K562 (cell line): ENCODE measurements around the gene GNAQ. TPM values are rescaled to one million over a fixed set of nuclear protein-coding genes. Genes with fewer than 3 reads are reported as not detected.

Experiments
- ATAC-seq: fragments of 200-7000 bp; cut with Tn5 transposase; 3 replicates; pipeline ENCODE4 v1.9.1; 2020; ENCODE audit warnings: moderate library complexity
- BruUV-seq: library from RNA; stranded (reverse); fragments of 400-500 nt; replicated peaks from 2 replicates; lab custom pipeline; 2021; lab: Mats Ljungman, UMichigan
- CTCF ChIA-PET: fragments of 300-600 bp; formaldehyde crosslinking; extraction: SDS; loops from one replicate; lab custom pipeline; 2021; ENCODE audit warnings: low intra/inter-chr PET ratio; lab: Yijun Ruan, JAX
- POLR2A ChIA-PET: fragments of 300-600, 350-650 bp; sonication (Branson Sonifier 250); formaldehyde crosslinking; extraction: SDS; loops from one replicate; lab custom pipeline; 2021; ENCODE audit warnings: antibody characterized with exemption, inconsistent platforms; lab: Yijun Ruan, JAX
- DNase-seq, 4 experiments: peaks; one replicate each; pipeline versions ENCODE4 v3.0.0 to v3.0.0-alpha.2; 2011 to 2018; ENCODE audit warnings: low spot score in 3 of 4, mixed read lengths in 3 of 4; ENCODE audit errors: extremely low read depth in 1 of 4
- FAIRE-seq: peaks from 2 replicates; lab custom pipeline; 2011; peaks lifted over from hg19 to GRCh38; lab: Jason Lieb, UNC
- H2AFZ ChIP-seq: 2 replicates; pipeline ENCODE4 v1.6.0; 2011; ENCODE audit warnings: low read depth, low read length, control low read depth, inconsistent platforms
- H3K27ac ChIP-seq: fragments of 200-600 bp; 3 replicates; pipeline ENCODE4 v1.8.0; 2011; ENCODE audit warnings: low read depth, mild to moderate bottlenecking, control low read depth, inconsistent platforms, low read length, moderate library complexity, mixed read lengths; ENCODE audit errors: extremely low read depth
- H3K27me3 ChIP-seq, 2 experiments: fragments of 300-600 bp in 1 of 2; 2 replicates in 1 of 2; 3 replicates in 1 of 2; pipeline versions ENCODE4 v1.6.0 to v1.8.0; 2011; ENCODE audit warnings: inconsistent platforms in 2 of 2, low read length in 2 of 2, mild to moderate bottlenecking in 1 of 2, mixed read lengths in 1 of 2, moderate library complexity in 1 of 2; ENCODE audit not compliant: control insufficient read depth in 2 of 2, insufficient read depth in 2 of 2
- H3K36me3 ChIP-seq: fragments of 300-600 bp; 3 replicates; pipeline ENCODE4 v1.8.0; 2011; ENCODE audit warnings: mild to moderate bottlenecking, low read length, inconsistent platforms; ENCODE audit not compliant: control insufficient read depth, insufficient read depth
- H3K4me1 ChIP-seq, 2 experiments: fragments of 200-600 bp in 1 of 2; replicated peaks in 1 of 2; 2 replicates in 1 of 2; 3 replicates in 1 of 2; pipeline versions ENCODE4 v1.5.1 to v1.8.0; 2011; ENCODE audit warnings: inconsistent platforms in 2 of 2, low read length in 2 of 2, mild to moderate bottlenecking in 1 of 2, mixed read lengths in 1 of 2, moderate library complexity in 1 of 2; ENCODE audit not compliant: control insufficient read depth in 2 of 2, insufficient read depth in 2 of 2
- H3K4me2 ChIP-seq: 2 replicates; pipeline ENCODE4 v1.6.1; 2011; ENCODE audit warnings: low read length, control low read depth, inconsistent platforms, mixed read lengths; ENCODE audit not compliant: insufficient read depth
- H3K4me3 ChIP-seq: fragments of 200-600 bp; sonication (generic), shearing (Covaris generic); 2 replicates; pipeline ENCODE4 v1.5.1; 2016; ENCODE audit warnings: control low read depth, inconsistent platforms
- H3K79me2 ChIP-seq: fragments of 200-600 bp; 3 replicates; pipeline ENCODE4 v1.8.0; 2011; ENCODE audit warnings: low read length, inconsistent platforms; ENCODE audit not compliant: control insufficient read depth, insufficient read depth
- H3K9ac ChIP-seq, 2 experiments: 2 replicates each; pipeline versions ENCODE4 v1.6.0 to v1.6.1; 2011; ENCODE audit warnings: low read depth in 2 of 2, low read length in 2 of 2, control low read depth in 1 of 2, inconsistent platforms in 1 of 2, mild to moderate bottlenecking in 1 of 2, mixed read lengths in 1 of 2; ENCODE audit not compliant: insufficient read depth in 1 of 2
- H3K9me1 ChIP-seq: one replicate; pipeline ENCODE4 v1.6.0; 2011; ENCODE audit warnings: inconsistent platforms, mild to moderate bottlenecking, low read length, moderate library complexity; ENCODE audit not compliant: control insufficient read depth, insufficient read depth
- H3K9me3 ChIP-seq: replicated peaks from 2 replicates; pipeline ENCODE4 v1.5.1; 2011; ENCODE audit warnings: low read depth, low read length, inconsistent platforms; ENCODE audit not compliant: control insufficient read depth, insufficient read depth
- H4K20me1 ChIP-seq: replicated peaks from 2 replicates; pipeline ENCODE4 v1.6.1; 2011; ENCODE audit warnings: low read length, inconsistent platforms, mixed read lengths; ENCODE audit not compliant: control insufficient read depth, insufficient read depth
- CBX8 ChIP-seq: fragments of 200-600 bp; sonication (generic); IDR thresholded peaks from 2 replicates; pipeline ENCODE4 v1.6.1; 2012; ENCODE audit warnings: borderline replicate concordance, mixed run types, low read depth, mild to moderate bottlenecking, moderate library complexity, mixed read lengths, low read length, control low read depth, inconsistent platforms; ENCODE audit not compliant: poor library complexity, severe bottlenecking; ENCODE audit errors: extremely low read depth
- DPF2 ChIP-seq: fragments of 450-650 bp; IDR thresholded peaks from 2 replicates; pipeline ENCODE4 v1.6.1; 2016
- SPI1 ChIP-seq: IDR thresholded peaks from 2 replicates; pipeline ENCODE4 v1.6.1; 2011; ENCODE audit warnings: low read depth, low read length, control low read depth, borderline replicate concordance
- ZKSCAN8 ChIP-seq: fragments of 200-800 bp; sonication (Bioruptor generic); IDR thresholded peaks from 2 replicates; pipeline ENCODE4 v1.6.1; 2016; ENCODE audit warnings: missing genetic modification characterization, missing compliant biosample characterization
- WGBS: fragments of 100-300 bp; shearing (Covaris generic); methylation state at CpG from one replicate; pipeline ENCODE4 v1.1.6; 2016; ENCODE audit warnings: low coverage, mixed read lengths; ENCODE audit not compliant: insufficient coverage; ENCODE audit errors: missing lambda C conversion rate; 5-methylcytosine and 5-hydroxymethylcytosine counted together
- in situ Hi-C: fragments of 300-500 bp; cut with MboI; formaldehyde crosslinking; loops from 4 replicates; pipeline ENCODE4 v1.15.0; 2018; ENCODE audit warnings: inconsistent platforms, mixed read lengths
- intact Hi-C: fragments of 100-400 bp; cut with micrococcal nuclease; formaldehyde crosslinking; loops from 2 replicates; pipeline ENCODE4 v1.14.2; 2022
- polyA plus RNA-seq, 8 experiments: library from polyadenylated mRNA; depleted of rRNA in 4 of 8; stranded (reverse) in 5 of 8; unstranded in 3 of 8; fragments of >200 nt; fragmentation: Nextera tagmentation in 2 of 8; fragmentation: Illumina TruSeq in 1 of 8; extraction: Ambion mirVana in 2 of 8; extraction: Trizol in 1 of 8; gene quantifications; 2 replicates each; pipeline versions ENCODE4 v1.2.1 to v1.2.3, GENCODE V29; 2011 to 2014; ENCODE audit warnings: inconsistent platforms in 1 of 8, missing spikeins in 1 of 8
- total RNA-seq, 7 experiments: library from RNA; depleted of rRNA in 6 of 7; stranded (reverse); fragments of >200 nt in 6 of 7; fragmentation: Illumina TruSeq in 2 of 7; extraction: Trizol in 2 of 7; gene quantifications; 2 replicates each; pipeline versions ENCODE4 v1.2.1 to v1.2.3, GENCODE V29; 2011 to 2021; ENCODE audit warnings: low replicate concordance in 1 of 7

Gene GNAQ
- total and polyA plus RNA-seq, 9 of the 15 experiments (the other 6 are each of a cell fraction or from before 2014, with no cell fraction given), result 4.8 to 27.9 (median 17.5) TPM

DNA sequence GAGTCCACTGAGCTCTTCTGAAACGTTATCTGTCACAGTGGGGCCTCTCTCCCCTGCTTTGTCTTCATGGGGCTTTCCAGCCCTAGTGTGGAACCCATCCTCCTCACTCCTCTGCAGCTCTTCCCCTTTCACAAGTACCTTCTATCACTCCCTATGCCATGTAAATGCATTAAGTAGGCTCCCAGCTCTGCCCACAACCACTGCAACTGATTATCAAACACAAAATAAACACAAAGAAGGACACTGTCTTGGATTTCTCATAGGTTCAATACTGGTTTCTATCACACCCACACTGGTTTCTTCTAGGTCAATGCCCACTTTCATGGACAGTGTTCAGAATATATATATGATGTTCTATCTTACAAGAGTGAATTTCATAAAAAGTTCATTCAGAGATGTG is 139.4 kb downstream of the GNAQ start:
- Histone ChIP-seq H3K36me3 (peaks cover 10% of the 10 kb centered on the region), H3K9ac (no peak overlapping the region; a peak in 2 of 4 replicates), H3K4me2 (0 out of 2 replicates have a peak overlapping the region, but pooled peaks have one; percentile 40), H3K4me3 (no peak overlapping the region), H3K79me2 (peaks cover 58% of the 10 kb centered on the region), H3K27me3 (no peaks in the 10 kb centered on the region), H3K9me1 (no peaks in the 10 kb centered on the region), H3K4me1 (peaks cover 3 to 32% of the 10 kb centered on the region in 2 experiments; a peak in 4 of 5 replicates), H4K20me1 (no peaks in the 10 kb centered on the region), H3K9me3 (no peaks in the 10 kb centered on the region), H2AFZ (no peak overlapping the region), H3K27ac (peak overlapping the region; percentile 82)
- ChIA-PET CTCF (no interaction called here), POLR2A (interaction anchor here (0.5 to 0.6 kb wide), 2 partner anchors 126 to 223 kb away, joined by 3 to 4 read pairs; no protein-coding TSS in a partner anchor)
- in situ Hi-C loops, result no loop called here
- no TSS peak for BruUV-seq
- FAIRE-seq, result no peak
- intact Hi-C loops, result no loop called here
- TF ChIP-seq SPI1 (0 out of 2 replicates have a peak, but pooled peaks have one; percentile 23), DPF2 (no peak), ZKSCAN8 (peak; percentile 10; the same call in 1 of the 2 replicates), CBX8 (no peak)
- WGBS, result 0% methylated on average over 1 of the region's 1 CpG
- DNase-seq, result peak in 2 of 4 experiments; percentile 31 to 50
- ATAC-seq, result peak; percentile 74
